Measurements from ENCODE around the gene LARGE1.

DNA sequence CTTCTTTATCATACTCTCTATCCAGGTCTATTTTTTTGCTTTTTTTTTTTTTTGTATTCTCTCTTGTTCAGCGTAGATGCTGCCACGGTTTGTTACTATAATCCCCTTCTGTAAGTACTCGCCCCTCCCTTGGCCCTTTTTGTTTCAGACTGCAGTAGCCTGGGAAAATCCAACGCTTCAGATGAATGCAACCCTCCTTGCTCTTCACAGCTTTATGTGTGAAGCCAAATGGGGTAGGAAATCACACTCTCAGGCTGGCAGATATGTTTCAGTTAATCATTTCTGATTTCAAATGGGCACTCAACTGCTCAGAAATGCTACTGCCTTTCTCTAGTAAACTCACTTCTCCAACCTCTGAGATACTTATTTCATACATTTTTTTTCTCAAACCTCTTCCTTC is 149.1 kb downstream of the LARGE1 start:
- TF ChIP-seq, protein P1, sequence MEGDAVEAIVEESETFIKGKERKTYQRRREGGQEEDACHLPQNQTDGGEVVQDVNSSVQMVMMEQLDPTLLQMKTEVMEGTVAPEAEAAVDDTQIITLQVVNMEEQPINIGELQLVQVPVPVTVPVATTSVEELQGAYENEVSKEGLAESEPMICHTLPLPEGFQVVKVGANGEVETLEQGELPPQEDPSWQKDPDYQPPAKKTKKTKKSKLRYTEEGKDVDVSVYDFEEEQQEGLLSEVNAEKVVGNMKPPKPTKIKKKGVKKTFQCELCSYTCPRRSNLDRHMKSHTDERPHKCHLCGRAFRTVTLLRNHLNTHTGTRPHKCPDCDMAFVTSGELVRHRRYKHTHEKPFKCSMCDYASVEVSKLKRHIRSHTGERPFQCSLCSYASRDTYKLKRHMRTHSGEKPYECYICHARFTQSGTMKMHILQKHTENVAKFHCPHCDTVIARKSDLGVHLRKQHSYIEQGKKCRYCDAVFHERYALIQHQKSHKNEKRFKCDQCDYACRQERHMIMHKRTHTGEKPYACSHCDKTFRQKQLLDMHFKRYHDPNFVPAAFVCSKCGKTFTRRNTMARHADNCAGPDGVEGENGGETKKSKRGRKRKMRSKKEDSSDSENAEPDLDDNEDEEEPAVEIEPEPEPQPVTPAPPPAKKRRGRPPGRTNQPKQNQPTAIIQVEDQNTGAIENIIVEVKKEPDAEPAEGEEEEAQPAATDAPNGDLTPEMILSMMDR (IDR thresholded peaks at IDR 0.05), result no peak
- no peak for TF ChIP-seq SIN3A (IDR thresholded peaks at IDR 0.05; ENCODE audit: borderline replicate concordance, insufficient read depth, low read depth, low read length)
- TF ChIP-seq TCF7L2 (IDR thresholded peaks at IDR 0.05; ENCODE audit: low read depth, low read length), result no peak
- TF ChIP-seq, protein P2, sequence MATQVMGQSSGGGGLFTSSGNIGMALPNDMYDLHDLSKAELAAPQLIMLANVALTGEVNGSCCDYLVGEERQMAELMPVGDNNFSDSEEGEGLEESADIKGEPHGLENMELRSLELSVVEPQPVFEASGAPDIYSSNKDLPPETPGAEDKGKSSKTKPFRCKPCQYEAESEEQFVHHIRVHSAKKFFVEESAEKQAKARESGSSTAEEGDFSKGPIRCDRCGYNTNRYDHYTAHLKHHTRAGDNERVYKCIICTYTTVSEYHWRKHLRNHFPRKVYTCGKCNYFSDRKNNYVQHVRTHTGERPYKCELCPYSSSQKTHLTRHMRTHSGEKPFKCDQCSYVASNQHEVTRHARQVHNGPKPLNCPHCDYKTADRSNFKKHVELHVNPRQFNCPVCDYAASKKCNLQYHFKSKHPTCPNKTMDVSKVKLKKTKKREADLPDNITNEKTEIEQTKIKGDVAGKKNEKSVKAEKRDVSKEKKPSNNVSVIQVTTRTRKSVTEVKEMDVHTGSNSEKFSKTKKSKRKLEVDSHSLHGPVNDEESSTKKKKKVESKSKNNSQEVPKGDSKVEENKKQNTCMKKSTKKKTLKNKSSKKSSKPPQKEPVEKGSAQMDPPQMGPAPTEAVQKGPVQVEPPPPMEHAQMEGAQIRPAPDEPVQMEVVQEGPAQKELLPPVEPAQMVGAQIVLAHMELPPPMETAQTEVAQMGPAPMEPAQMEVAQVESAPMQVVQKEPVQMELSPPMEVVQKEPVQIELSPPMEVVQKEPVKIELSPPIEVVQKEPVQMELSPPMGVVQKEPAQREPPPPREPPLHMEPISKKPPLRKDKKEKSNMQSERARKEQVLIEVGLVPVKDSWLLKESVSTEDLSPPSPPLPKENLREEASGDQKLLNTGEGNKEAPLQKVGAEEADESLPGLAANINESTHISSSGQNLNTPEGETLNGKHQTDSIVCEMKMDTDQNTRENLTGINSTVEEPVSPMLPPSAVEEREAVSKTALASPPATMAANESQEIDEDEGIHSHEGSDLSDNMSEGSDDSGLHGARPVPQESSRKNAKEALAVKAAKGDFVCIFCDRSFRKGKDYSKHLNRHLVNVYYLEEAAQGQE (IDR thresholded peaks at IDR 0.05; ENCODE audit: insufficient read depth in 1 of 2, low read depth in 2 of 2, low read length in 1 of 2), result no peak
- TF ChIP-seq POLR2AphosphoS5 (IDR thresholded peaks at IDR 0.05; ENCODE audit: low read depth, low read length), result no peak

Data from Panc1 (cell line).